Neutrophil (primary cell): ENCODE measurements around the gene CFAP52.

ENCODE experiments used
- H3K27ac ChIP-seq: fragments of 200-600 bp; sonication (generic); 2 replicates; pipeline ENCODE4 v1.5.1; 2016; ENCODE audit warnings: mild to moderate bottlenecking, moderate library complexity
- H3K27me3 ChIP-seq: fragments of 200-600 bp; sonication (generic); 2 replicates; pipeline ENCODE4 v1.6.0; 2016; ENCODE audit warnings: mild to moderate bottlenecking
- H3K36me3 ChIP-seq: fragments of 200-600 bp; sonication (generic); 2 replicates; pipeline ENCODE4 v1.5.1; 2017
- H3K4me1 ChIP-seq, 2 experiments: fragments of 200-600 bp in 1 of 2; sonication (generic) in 1 of 2; 1 replicate in 1 of 2; 2 replicates in 1 of 2; pipeline versions ENCODE4 v1.5.1 to v1.6.1; 2013 to 2016; ENCODE audit warnings: low read depth in 1 of 2, low read length in 1 of 2, mild to moderate bottlenecking in 1 of 2, moderate library complexity in 1 of 2; ENCODE audit not compliant: control insufficient read depth in 1 of 2, insufficient read depth in 1 of 2
- H3K4me3 ChIP-seq, 2 experiments: fragments of 200-600 bp in 1 of 2; sonication (generic) in 1 of 2; 1 replicate in 1 of 2; 2 replicates in 1 of 2; pipeline ENCODE4 v1.5.1; 2013 to 2016; ENCODE audit warnings: low read depth in 1 of 2, low read length in 1 of 2, mild to moderate bottlenecking in 1 of 2, moderate library complexity in 1 of 2
- H3K9me3 ChIP-seq: fragments of 200-600 bp; sonication (generic); 2 replicates; pipeline ENCODE4 v1.5.1; 2016
- CTCF ChIP-seq: fragments of 200-600 bp; sonication (generic); IDR thresholded peaks from 2 replicates; pipeline ENCODE4 v1.5.1; 2016; ENCODE audit warnings: antibody characterized with exemption

The CFAP52 gene

GRCh38 chr17:9644910-9645751, 68.7 kb downstream of the CFAP52 start, which contains the start of gene USP43:
Gene USP43, plus strand, starts transcription at chr17:9645517. Its CDS starts 116 bp downstream, at chr17:9645633.
- no peak for TF ChIP-seq CTCF
- Histone ChIP-seq H3K9me3 (no peaks in the 10 kb centered on the region), H3K27me3 (peaks cover 92% of the 10 kb centered on the region), H3K36me3 (no peaks in the 10 kb centered on the region), H3K27ac (no peak within 1 kb of the TSS), H3K4me1 (peaks cover 18% of the 10 kb centered on the region in 2 experiments), H3K4me3 (peak within 1 kb of the TSS; percentile 43 to 51)

GRCh38 chr17:9645851-9646545, 69.6 kb downstream of the CFAP52 start:
- Histone ChIP-seq H3K4me1 (peaks cover 18% of the 10 kb centered on the region in 2 experiments), H3K27ac (no peak overlapping the region), H3K27me3 (peaks cover 96% of the 10 kb centered on the region), H3K9me3 (no peaks in the 10 kb centered on the region), H3K36me3 (no peaks in the 10 kb centered on the region), H3K4me3 (peak overlapping the region; percentile 43 to 51)
- no peak for TF ChIP-seq CTCF

- Histone ChIP-seq H3K4me3 (no peak overlapping the region), H3K27ac (no peak overlapping the region), H3K36me3 (no peaks in the 10 kb centered on the region), H3K9me3 (no peaks in the 10 kb centered on the region), H3K27me3 (peaks cover 96% of the 10 kb centered on the region), H3K4me1 (peaks cover 18% of the 10 kb centered on the region in 2 experiments)
- no peak for TF ChIP-seq CTCF
Observed at GRCh38 chr17:9646546-9646885, 70.1 kb downstream of the CFAP52 start.

- H3K9me3 ChIP-seq: no peaks in the 10 kb centered on the region
- no peak overlapping the region for H3K4me3 ChIP-seq
- H3K27ac ChIP-seq: no peak overlapping the region
- no peaks in the 10 kb centered on the region for H3K36me3 ChIP-seq
- TF ChIP-seq CTCF: no peak
- peaks cover 18% of the 10 kb centered on the region in 2 experiments for H3K4me1 ChIP-seq
- peaks cover 92% of the 10 kb centered on the region for H3K27me3 ChIP-seq
Observed at GRCh38 chr17:9647014-9647413, 70.6 kb downstream of the CFAP52 start.

GRCh38 chr17:9648521-9649110, 72.2 kb downstream of the CFAP52 start:
- Histone ChIP-seq H3K4me3 (no peak overlapping the region), H3K27me3 (peaks cover 76% of the 10 kb centered on the region), H3K27ac (no peak overlapping the region), H3K36me3 (no peaks in the 10 kb centered on the region), H3K9me3 (no peaks in the 10 kb centered on the region), H3K4me1 (peaks cover 18% of the 10 kb centered on the region in 2 experiments)
- TF ChIP-seq CTCF: no peak
